ENCODE data around the gene GRID2.

GRID2 gene

DNA sequence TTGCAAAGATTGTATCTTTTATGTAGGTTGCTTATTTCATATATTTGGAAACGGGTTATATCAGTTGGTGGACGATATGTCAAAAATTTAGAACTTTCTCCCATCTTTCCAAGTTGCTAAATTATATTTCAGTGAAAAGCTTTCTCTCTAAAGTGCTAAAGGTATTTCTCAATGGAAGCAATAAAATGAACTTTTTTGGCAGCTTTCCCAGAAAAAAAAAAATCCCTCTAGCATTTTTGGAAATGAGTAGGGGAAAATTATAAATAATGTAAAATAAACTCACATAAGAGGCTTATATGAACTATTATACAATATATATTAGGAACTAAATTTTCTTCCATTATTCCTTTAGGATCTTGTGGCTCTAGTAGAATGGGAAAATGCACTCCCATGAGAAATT, 152.2 kb downstream of the GRID2 start:
- Histone ChIP-seq H4K20me1 (ENCODE audit: insufficient read depth, low read length) (no peaks in the 10 kb centered on the region), H3K27me3 (replicated peaks; ENCODE audit: insufficient read depth, low read length) (no peaks in the 10 kb centered on the region), H3K9ac (ENCODE audit: low read length) (no peak overlapping the region), H3K4me3 (ENCODE audit: low read length) (no peak overlapping the region), H3K79me2 (ENCODE audit: low read length) (no peaks in the 10 kb centered on the region), H3K9me3 (replicated peaks; ENCODE audit: insufficient read depth, low read length) (no peaks in the 10 kb centered on the region), H3K27ac (ENCODE audit: low read length) (no peak overlapping the region), H3K36me3 (replicated peaks; ENCODE audit: insufficient read depth, low read length) (no peaks in the 10 kb centered on the region), H3K4me2 (ENCODE audit: low read depth, low read length) (no peak overlapping the region), H2AFZ (ENCODE audit: low read length) (no peak overlapping the region), H3K4me1 (ENCODE audit: low read length) (no peaks in the 10 kb centered on the region), H3F3A (ENCODE audit: insufficient read depth, low read length) (no peaks in the 10 kb centered on the region), H3K9me2 (replicated peaks; ENCODE audit: insufficient read depth, low read length) (no peaks in the 10 kb centered on the region)
- no peak for DNase-seq
- TF ChIP-seq EZH2 (optimal IDR thresholded peaks at IDR 0.05; ENCODE audit: low read depth, low read length): no peak
- TF ChIP-seq EZH2phosphoT487 (IDR thresholded peaks at IDR 0.05; ENCODE audit: low read length): no peak
- no peak for TF ChIP-seq CTCF (IDR thresholded peaks at IDR 0.05; ENCODE audit: low read length)

DNA sequence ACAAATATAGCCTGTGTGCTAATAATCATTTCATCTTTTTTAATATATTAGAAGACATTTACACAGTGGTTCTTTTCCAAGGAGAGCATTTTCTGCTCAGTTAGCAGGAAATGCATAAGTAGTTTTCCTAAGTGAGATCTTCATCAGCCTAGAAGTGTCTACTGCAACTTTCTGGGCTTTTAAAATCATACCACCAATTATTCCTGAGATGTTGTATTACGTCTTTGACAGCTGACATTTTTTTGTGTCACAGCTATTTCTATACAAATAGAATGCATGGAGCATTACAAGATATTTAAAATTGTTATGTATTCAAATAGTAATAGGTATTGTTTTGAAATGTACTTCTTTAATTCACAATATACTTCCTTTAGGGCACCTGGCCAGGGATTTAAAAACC, 158.0 kb downstream of the GRID2 start:
- DNase-seq: no peak
- H3K9me2 ChIP-seq (replicated peaks; ENCODE audit: insufficient read depth, low read length): no peaks in the 10 kb centered on the region
- H3K4me1 ChIP-seq (ENCODE audit: low read length): no peaks in the 10 kb centered on the region
- no peak overlapping the region for H3K4me2 ChIP-seq (ENCODE audit: low read depth, low read length)
- no peaks in the 10 kb centered on the region for H3K36me3 ChIP-seq (replicated peaks; ENCODE audit: insufficient read depth, low read length)
- no peaks in the 10 kb centered on the region for H3K9me3 ChIP-seq (replicated peaks; ENCODE audit: insufficient read depth, low read length)
- TF ChIP-seq EZH2phosphoT487 (IDR thresholded peaks at IDR 0.05; ENCODE audit: low read length) (no peak), EZH2 (optimal IDR thresholded peaks at IDR 0.05; ENCODE audit: low read depth, low read length) (no peak), CTCF (IDR thresholded peaks at IDR 0.05; ENCODE audit: low read length) (no peak)
- H3K27ac ChIP-seq (ENCODE audit: low read length): no peak overlapping the region
- no peaks in the 10 kb centered on the region for H3K79me2 ChIP-seq (ENCODE audit: low read length)
- no peaks in the 10 kb centered on the region for H3F3A ChIP-seq (ENCODE audit: insufficient read depth, low read length)
- no peak overlapping the region for H3K9ac ChIP-seq (ENCODE audit: low read length)
- no peak overlapping the region for H3K4me3 ChIP-seq (ENCODE audit: low read length)
- H3K27me3 ChIP-seq (replicated peaks; ENCODE audit: insufficient read depth, low read length): no peaks in the 10 kb centered on the region
- no peaks in the 10 kb centered on the region for H4K20me1 ChIP-seq (ENCODE audit: insufficient read depth, low read length)
- no peak overlapping the region for H2AFZ ChIP-seq (ENCODE audit: low read length)

DNA sequence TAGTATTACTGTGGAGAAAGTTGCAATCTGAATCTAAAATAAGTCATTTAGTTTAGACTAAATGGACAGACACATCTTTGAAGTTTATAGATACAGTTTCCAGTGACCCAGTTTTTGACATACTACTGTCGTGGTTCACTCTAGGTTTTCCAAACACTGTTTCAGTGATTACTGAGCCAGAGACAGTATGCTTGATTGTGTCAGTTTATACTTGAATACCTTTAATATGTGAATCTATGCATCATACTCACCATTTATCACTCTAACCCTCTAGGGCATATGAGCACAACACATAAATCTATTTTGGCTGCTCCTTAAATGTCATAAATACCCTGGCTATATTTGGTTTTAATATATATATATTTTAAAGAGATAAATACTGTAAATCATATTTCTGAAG, 173.5 kb downstream of the GRID2 start:
- DNase-seq: no peak
- Histone ChIP-seq H3K4me2 (ENCODE audit: low read depth, low read length) (no peak overlapping the region), H3K27me3 (replicated peaks; ENCODE audit: insufficient read depth, low read length) (no peaks in the 10 kb centered on the region), H3F3A (ENCODE audit: insufficient read depth, low read length) (no peaks in the 10 kb centered on the region), H3K9me2 (replicated peaks; ENCODE audit: insufficient read depth, low read length) (no peaks in the 10 kb centered on the region), H3K36me3 (replicated peaks; ENCODE audit: insufficient read depth, low read length) (no peaks in the 10 kb centered on the region), H3K9me3 (replicated peaks; ENCODE audit: insufficient read depth, low read length) (no peaks in the 10 kb centered on the region), H3K4me1 (ENCODE audit: low read length) (no peaks in the 10 kb centered on the region), H3K27ac (ENCODE audit: low read length) (no peak overlapping the region), H3K79me2 (ENCODE audit: low read length) (no peaks in the 10 kb centered on the region), H3K4me3 (ENCODE audit: low read length) (no peak overlapping the region), H2AFZ (ENCODE audit: low read length) (no peak overlapping the region), H4K20me1 (ENCODE audit: insufficient read depth, low read length) (no peaks in the 10 kb centered on the region), H3K9ac (ENCODE audit: low read length) (no peak overlapping the region)
- no peak for TF ChIP-seq CTCF (IDR thresholded peaks at IDR 0.05; ENCODE audit: low read length)
- no peak for TF ChIP-seq EZH2phosphoT487 (IDR thresholded peaks at IDR 0.05; ENCODE audit: low read length)
- no peak for TF ChIP-seq EZH2 (optimal IDR thresholded peaks at IDR 0.05; ENCODE audit: low read depth, low read length)

All from MM.1S (cell line).